Suprapubic skin (tissue), 4 donors: ENCODE measurements around the gene SLC25A19.

Experiments used
- EP300 ChIP-seq: sonication (generic); formaldehyde crosslinking; IDR thresholded peaks from one replicate; pipeline ENCODE4 v1.6.1; 2017; ENCODE audit warnings: antibody characterized with exemption
- POLR2A ChIP-seq, 2 donors: fragments of 450-650 bp; IDR thresholded peaks; one replicate each; pipeline ENCODE4 v1.6.1; 2017; ENCODE audit warnings: antibody characterized with exemption in 2 of 2, mild to moderate bottlenecking in 2 of 2, moderate library complexity in 2 of 2
- POLR2AphosphoS5 ChIP-seq, 3 donors: sonication (generic); formaldehyde crosslinking; IDR thresholded peaks; one replicate each; pipeline ENCODE4 v1.6.1; 2017; ENCODE audit warnings: antibody characterized with exemption in 3 of 3
- TF ChIP-seq, protein P1 (sequence below), 2 donors: fragments of 200-600 bp in 1 of 2; fragments of 450-650 bp in 1 of 2; sonication (generic) in 1 of 2; IDR thresholded peaks; one replicate each; pipeline ENCODE4 v1.5.1; 2016 to 2019; ENCODE audit warnings: antibody characterized with exemption in 2 of 2, mild to moderate bottlenecking in 1 of 2, moderate library complexity in 1 of 2

DNA sequence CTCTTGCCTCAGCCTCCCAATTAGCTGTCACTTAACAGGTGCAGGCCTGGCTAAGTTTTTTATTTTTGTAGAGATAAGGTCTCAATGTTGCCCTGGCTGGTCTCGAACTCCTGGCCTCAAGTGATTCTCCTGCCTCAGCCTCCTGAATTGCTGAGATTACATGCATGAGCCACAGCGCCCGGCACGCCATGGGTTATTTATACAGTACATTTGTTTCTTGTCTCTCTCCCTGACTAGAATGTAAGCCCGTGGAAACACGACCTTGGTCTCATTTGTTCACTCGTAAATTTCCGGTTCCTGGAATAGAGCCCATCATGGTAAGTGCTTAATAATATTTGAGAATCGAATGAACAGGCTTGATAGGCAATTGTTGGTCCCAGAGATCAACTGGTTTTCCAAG, 2.0 kb downstream of the SLC25A19 start:
- TF ChIP-seq, protein P1, sequence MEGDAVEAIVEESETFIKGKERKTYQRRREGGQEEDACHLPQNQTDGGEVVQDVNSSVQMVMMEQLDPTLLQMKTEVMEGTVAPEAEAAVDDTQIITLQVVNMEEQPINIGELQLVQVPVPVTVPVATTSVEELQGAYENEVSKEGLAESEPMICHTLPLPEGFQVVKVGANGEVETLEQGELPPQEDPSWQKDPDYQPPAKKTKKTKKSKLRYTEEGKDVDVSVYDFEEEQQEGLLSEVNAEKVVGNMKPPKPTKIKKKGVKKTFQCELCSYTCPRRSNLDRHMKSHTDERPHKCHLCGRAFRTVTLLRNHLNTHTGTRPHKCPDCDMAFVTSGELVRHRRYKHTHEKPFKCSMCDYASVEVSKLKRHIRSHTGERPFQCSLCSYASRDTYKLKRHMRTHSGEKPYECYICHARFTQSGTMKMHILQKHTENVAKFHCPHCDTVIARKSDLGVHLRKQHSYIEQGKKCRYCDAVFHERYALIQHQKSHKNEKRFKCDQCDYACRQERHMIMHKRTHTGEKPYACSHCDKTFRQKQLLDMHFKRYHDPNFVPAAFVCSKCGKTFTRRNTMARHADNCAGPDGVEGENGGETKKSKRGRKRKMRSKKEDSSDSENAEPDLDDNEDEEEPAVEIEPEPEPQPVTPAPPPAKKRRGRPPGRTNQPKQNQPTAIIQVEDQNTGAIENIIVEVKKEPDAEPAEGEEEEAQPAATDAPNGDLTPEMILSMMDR (IDR thresholded peaks at IDR 0.05) = no peak
- TF ChIP-seq EP300 (no peak), POLR2A (IDR thresholded peaks at IDR 0.05) (no peak), POLR2AphosphoS5 (IDR thresholded peaks at IDR 0.05) (no peak)
